ENCODE results near the gene NEDD1.

GRCh38 chr12:96907671-96908422 is 790 bp downstream of the NEDD1 start:
- TF ChIP-seq CTCF (conservative IDR thresholded peaks at IDR 0.05) = no peak
- TF ChIP-seq EZH2 (IDR thresholded peaks at IDR 0.05; ENCODE audit: low read depth) = no peak
